Mucosa of descending colon (tissue), 3 donors: ENCODE results near the gene MRPS27. TPM values are rescaled to one million over a fixed set of nuclear protein-coding genes. Genes with fewer than 3 reads are reported as not detected.

Experiments used
- ATAC-seq: fragments of 200-7000 bp; cut with Tn5 transposase; one replicate; pipeline ENCODE4 v1.9.1; 2020; ENCODE audit warnings: mild to moderate bottlenecking, moderate library complexity
- DNase-seq, 3 donors: peaks; one replicate each; pipeline ENCODE4 v3.0.0-alpha.2; 2020
- H3K36me3 ChIP-seq: fragments of 200-600 bp; one replicate; pipeline ENCODE4 v1.8.0; 2021; ENCODE audit warnings: low read depth, mild to moderate bottlenecking
- H3K4me1 ChIP-seq: fragments of 200-600 bp; one replicate; pipeline ENCODE4 v1.8.0; 2021; ENCODE audit warnings: low read depth, mild to moderate bottlenecking
- H3K4me3 ChIP-seq: fragments of 200-600 bp; one replicate; pipeline ENCODE4 v1.8.0; 2021; ENCODE audit warnings: mild to moderate bottlenecking
- H3K9me3 ChIP-seq: fragments of 200-600 bp; one replicate; pipeline ENCODE4 v1.8.0; 2021; ENCODE audit warnings: mild to moderate bottlenecking
- CTCF ChIP-seq: fragments of 200-600 bp; IDR thresholded peaks from one replicate; pipeline ENCODE4 v1.8.0; 2022; ENCODE audit warnings: antibody characterized with exemption, mild to moderate bottlenecking
- intact Hi-C, 2 donors: fragments of 100-400 bp; cut with DNase I in 1 of 2; cut with micrococcal nuclease in 1 of 2; formaldehyde crosslinking; loops; one replicate each; pipeline versions ENCODE4 v1.11.0 to v1.11.1; 2022; cut with DNase I, micrococcal nuclease
- total RNA-seq, 3 donors: library from RNA; stranded (reverse); fragmentation: NEBNext Ultra II Directional in 2 of 3; extraction: Animal tissue kit (Norgen Biotek cat#: 25700) in 2 of 3; gene quantifications; one replicate each; pipeline versions ENCODE4 v1.2.1 to v1.2.4, GENCODE V29; 2021 to 2023
- donor health status: DM: no; HTN: no; CAD: no; lungs with moderate emphysema.
- donor health status: DM: no; HTN: no; CAD: no.
- donor health status: DM: no; HTN: yes; CAD: no.

MRPS27 gene
- total RNA-seq, 3 donors from 2014 or later: 32.7 to 40.3 (median 37.6) TPM

- Histone ChIP-seq H3K36me3 (no peaks in the 10 kb centered on the region), H3K4me1 (no peaks in the 10 kb centered on the region), H3K4me3 (no peak overlapping the region), H3K9me3 (no peaks in the 10 kb centered on the region)
- ATAC-seq (no peak), DNase-seq (no peak)
- no peak for TF ChIP-seq CTCF
- intact Hi-C loops: no loop called here
These were observed 38.9 kb upstream of the MRPS27 start for GRCh38 chr5:72358925-72359324.

GRCh38 chr5:72356361-72356760 lies 36.3 kb upstream of the MRPS27 start:
- Histone ChIP-seq H3K9me3 (no peaks in the 10 kb centered on the region), H3K36me3 (no peaks in the 10 kb centered on the region), H3K4me3 (no peak overlapping the region), H3K4me1 (no peaks in the 10 kb centered on the region)
- TF ChIP-seq CTCF: no peak
- intact Hi-C loops: no loop called here
- DNase-seq: no peak
- ATAC-seq: no peak

GRCh38 chr5:72355706-72356299 lies 35.8 kb upstream of the MRPS27 start:
- no peak overlapping the region for H3K4me3 ChIP-seq
- intact Hi-C loops: no loop called here
- H3K4me1 ChIP-seq: no peaks in the 10 kb centered on the region
- peak in 1 of 3 donors; percentile 19 for DNase-seq
- TF ChIP-seq CTCF: no peak
- peak; percentile 58 for ATAC-seq
- no peaks in the 10 kb centered on the region for H3K36me3 ChIP-seq
- no peaks in the 10 kb centered on the region for H3K9me3 ChIP-seq

GRCh38 chr5:72353046-72353445 lies 33.0 kb upstream of the MRPS27 start:
- Histone ChIP-seq H3K4me1 (no peaks in the 10 kb centered on the region), H3K36me3 (no peaks in the 10 kb centered on the region), H3K4me3 (no peak overlapping the region), H3K9me3 (no peaks in the 10 kb centered on the region)
- no peak for TF ChIP-seq CTCF
- ATAC-seq (no peak), DNase-seq (no peak)
- intact Hi-C loops: no loop called here

GRCh38 chr5:72352616-72353015 lies 32.6 kb upstream of the MRPS27 start:
- no peaks in the 10 kb centered on the region for H3K36me3 ChIP-seq
- no peaks in the 10 kb centered on the region for H3K9me3 ChIP-seq
- no peak for ATAC-seq
- no peak overlapping the region for H3K4me3 ChIP-seq
- H3K4me1 ChIP-seq: no peaks in the 10 kb centered on the region
- TF ChIP-seq CTCF: no peak
- intact Hi-C loops: no loop called here
- DNase-seq: no peak

GRCh38 chr5:72351376-72351775 lies 31.3 kb upstream of the MRPS27 start:
- no peak for TF ChIP-seq CTCF
- intact Hi-C loops: no loop called here

More at GRCh38 chr5:72351376-72351775, 31.3 kb upstream of the MRPS27 start:
- H3K4me3 ChIP-seq: no peak overlapping the region
- no peaks in the 10 kb centered on the region for H3K36me3 ChIP-seq
- ATAC-seq (no peak), DNase-seq (no peak)
- no peaks in the 10 kb centered on the region for H3K9me3 ChIP-seq
- no peaks in the 10 kb centered on the region for H3K4me1 ChIP-seq
